Measurements from ENCODE around the gene SLC47A2.

The SLC47A2 gene

DNA sequence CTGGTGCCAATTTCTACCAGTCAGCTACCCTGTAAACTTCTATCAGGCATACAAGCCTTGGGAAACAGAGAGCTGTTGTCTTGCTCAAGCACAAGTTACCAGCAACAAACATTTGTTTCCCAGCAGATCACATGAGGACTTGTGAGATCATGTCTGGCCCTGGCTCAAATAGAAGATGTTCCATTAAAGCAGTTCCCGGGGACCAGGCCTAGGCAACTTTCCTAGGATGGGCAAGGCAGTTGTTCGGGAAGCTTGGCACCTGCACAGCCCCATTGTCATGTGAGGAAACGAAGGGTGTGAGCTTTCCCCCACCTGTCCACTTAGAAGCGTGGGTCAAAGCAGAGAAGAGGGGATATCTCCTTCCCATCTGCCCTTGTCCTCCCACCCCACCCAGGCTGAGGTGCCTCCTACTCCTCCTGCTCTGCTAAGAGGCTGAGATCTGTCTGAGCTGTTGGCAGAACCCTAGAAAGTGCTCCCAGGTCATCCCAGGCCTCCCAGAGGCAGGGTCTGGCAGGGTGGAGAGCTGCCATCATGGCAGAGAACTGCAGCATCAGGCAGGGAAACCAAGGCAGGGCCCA, 11.2 kb upstream of the SLC47A2 start:
- no peak for DNase-seq

DNA sequence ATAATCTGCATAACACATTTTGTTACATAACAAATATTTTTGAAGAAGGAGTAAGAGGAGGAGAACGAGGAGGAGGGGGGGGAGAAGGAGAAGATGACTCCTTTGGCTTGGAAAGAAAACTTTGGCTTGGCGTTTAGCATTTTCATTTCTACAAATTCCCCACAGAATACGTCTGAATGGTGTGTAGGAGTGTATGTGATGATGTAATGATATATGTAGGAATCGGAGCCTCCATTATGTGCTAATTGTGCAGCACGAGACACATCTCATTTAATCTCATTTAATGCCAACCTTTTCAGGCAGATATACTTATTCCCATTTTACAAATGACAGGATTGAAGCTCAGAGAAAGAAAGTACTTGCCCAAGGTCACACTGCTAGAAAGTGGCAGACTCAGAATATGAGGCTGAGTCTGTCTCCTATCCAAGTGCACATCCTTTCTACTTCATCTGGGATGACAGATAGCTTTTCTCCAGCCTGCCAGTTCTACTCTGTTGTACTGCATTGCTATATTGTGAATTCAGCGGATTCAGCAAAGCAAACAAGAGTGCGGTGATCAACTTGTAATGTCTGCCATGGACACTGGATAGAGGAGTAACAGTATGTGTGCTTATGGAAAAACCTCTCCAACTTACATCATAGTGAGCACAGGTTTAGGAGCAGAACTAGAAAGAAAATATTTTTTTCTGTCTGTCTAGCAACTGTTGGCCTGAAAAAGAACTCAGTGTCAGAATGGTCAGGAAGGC, 10.4 kb upstream of the SLC47A2 start:
- no peak for DNase-seq

DNA sequence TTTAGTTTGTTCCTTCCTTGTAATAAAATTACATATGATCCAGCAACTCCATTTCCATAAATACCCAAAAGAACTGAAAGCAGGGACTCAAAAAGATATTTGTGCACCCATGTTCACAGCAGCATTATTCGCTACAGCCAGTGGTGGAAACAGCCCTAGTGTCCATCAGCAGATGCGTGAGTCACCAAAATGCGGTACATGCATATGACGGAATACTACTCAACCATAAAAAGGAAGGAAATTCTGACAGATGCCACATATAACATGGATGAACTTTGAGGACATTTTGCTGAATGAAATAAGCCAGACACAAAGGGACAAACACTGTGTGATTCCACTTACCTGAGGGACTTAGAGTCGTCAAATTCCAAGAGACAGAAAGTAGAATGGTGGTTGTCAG, 9.1 kb upstream of the SLC47A2 start:
- no peak for DNase-seq

DNA sequence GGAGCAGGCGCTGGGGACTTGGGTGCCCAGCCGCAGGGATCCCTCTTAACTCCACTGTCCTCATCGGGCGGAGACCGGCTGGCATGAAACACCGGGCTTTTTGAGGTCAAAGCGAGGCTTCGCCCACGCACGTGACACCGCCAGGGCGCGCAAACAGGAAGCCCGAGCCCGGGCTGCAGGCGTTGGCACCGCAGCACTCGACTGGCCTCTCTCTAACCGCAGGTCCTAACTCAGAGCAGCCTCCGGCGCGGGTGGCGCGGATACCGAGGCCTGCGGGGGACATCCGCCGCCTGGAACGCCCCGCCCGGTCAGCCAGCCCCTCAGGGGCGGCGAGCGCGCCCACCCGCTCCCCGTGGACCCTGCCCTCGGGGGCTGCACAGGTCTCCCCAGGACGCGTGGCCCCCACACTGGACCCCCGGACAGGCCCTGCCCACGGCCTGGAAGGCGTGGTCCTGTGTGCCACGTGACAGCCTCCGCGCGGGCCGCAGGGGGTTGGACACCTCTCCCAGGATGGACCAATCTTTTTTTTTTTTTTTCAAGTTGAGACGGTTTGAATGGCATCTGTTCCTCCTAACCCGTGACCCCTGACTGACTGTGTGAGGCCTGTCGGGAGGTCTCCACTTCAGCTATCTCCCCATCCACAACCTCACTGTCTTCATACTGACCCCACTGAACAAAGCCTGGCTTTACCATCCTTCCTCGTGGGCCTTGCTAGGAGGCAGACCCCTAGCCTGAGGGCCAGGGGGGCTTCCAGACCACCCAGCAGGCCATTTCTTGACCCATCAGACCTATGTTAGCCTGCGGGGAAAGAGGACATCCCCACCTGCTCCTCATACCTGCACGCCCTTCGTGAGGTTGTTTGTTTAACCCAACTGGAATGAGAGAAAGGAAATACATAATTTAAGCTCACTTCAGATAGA, 8.4 kb upstream of the SLC47A2 start:
- no peak for DNase-seq

DNA sequence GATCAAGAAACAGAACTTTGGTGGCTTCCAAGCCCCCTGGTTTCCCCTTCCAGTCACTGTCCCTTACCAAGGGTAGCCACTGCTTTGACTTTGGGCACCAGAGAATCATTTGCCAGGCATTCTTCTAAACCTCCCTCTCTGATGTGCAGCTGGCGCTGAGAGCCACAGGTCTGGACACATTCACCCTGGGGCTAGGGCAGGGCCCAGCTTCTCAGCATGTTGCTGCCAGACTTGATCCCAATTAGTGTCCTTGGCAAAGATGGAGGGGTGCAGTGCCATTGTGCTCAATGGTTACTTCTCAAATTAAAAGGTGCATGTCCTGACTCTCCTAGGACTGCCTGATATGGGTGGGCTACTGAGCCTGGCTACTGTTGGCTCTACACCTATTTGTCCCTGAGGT, 7.6 kb upstream of the SLC47A2 start:
- DNase-seq: no peak

DNA sequence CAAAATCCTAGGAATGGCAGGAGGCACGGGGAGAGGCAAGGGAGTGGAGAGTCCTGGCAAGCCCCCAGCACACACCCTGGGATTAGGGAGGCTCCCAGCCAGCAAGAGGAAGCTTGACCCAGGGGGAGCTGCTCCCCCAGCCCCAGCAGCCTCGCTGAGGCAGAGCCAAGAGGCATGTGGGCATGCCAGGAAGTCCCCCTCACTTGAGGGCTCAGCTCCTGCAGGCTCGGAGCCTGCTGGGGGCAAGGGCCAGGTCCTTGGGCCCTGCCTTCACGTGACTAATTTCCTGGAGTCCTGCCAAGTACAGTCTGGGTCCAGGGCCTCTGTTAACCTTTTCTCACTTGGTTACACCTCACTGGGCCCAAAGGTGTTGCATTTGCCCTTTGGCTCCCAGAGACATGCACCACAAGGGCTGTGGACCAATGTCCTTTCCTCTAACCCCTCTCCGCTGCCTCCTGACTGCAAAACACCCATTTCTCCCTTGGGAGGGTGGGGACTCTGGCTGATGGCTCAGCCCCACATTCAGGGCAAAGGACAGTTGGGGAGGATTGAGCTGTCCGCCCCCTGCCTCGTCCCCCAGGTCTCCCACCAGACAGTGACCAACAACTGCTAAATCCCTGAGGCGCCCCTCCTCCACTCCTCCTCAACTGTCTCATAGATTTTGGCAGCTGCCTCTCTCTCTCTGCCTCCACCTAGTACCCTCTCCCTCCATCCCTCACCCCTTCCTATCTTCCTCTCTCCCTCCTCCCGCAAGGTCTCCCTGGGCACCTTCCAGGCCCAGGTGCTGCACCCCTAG, 4.4 kb upstream of the SLC47A2 start:
- DNase-seq: no peak

DNA sequence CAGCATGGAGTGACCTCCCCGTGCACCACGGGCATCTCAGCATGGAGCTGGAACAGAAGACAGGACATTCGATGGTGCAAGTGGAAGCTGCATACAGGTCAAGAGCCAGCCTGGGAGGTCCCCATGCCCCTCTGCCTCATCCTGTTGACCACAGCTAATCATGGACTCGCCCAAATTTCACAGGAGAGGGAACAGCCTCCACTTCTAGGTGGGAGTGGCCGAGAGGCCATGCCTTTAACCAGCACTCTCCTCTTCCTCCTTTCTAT, 3.8 kb upstream of the SLC47A2 start:
- DNase-seq: no peak

DNA sequence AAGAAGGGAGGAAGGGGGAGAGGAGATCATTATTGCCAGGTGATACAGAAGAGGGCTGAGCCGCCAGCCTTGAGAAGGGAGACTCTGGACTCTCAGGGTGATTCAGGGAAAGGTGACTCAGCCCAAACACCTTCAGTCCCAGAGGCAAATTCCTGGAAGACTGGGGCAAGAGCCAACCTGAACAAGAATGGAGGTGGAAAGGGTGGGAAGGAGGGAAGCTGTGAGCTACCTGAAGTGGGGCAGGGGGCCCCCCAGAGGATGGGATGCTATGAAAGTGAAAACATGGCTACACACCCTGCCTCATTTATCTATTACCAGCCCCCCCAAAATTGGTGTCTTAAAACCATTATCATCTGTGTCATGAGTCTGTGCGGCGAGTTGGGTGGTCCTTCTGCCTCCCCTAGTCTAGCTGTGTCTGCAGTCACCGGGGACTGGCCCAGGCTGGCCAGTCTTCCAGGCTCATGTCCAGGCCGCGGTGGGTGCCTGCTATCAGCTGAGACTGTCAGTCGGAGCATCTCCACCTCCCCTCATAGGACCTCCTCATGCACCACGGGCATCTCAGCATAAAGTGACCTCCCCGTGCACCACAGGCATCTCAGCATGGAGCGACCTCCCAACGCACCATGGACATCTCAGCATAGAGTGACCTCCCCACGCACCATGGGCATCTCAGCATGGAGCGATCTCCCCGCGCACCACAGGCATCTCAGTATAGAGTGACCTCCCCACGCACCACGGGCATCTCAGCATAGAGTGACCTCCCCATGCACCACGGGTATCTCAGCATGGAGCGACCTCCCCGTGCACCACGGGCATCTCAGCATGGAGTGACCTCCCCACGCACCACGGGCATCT, 3.2 kb upstream of the SLC47A2 start:
- DNase-seq: no peak

DNA sequence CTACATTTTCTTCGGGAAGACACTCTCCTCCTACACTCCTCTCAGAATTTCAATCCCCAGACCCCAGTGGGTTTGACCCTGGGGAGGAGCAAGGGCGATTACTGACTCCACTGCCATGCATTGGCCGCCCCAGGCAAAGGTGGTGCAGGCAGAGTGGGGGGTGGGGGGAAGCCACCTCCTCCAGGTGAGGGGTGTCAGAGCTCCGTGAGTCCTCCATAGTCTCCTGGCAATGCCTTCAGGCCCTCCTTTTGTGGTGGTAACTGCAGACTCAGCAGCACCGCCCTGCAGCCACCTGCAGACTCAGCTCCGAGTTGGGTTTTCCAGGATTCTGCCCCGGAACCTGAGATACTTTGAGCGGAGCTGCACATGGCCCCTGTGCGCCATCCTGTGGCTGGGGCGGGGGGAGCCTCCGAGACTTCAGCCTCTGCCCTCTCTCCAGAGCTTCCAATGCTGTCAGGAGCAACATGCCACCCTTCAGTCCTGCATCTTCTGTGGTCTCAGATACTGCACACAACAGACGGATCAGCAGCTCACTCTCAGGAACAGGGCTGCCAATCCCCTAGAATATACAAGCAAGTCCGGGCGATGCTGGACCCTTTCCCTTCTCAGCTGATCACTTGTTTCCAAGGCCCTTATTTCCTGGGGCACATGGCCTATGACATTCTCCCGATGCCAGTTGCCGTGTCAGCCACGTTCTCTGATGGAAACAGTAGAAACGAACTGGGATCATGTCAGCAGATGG, 2.4 kb upstream of the SLC47A2 start:
- DNase-seq: no peak

DNA sequence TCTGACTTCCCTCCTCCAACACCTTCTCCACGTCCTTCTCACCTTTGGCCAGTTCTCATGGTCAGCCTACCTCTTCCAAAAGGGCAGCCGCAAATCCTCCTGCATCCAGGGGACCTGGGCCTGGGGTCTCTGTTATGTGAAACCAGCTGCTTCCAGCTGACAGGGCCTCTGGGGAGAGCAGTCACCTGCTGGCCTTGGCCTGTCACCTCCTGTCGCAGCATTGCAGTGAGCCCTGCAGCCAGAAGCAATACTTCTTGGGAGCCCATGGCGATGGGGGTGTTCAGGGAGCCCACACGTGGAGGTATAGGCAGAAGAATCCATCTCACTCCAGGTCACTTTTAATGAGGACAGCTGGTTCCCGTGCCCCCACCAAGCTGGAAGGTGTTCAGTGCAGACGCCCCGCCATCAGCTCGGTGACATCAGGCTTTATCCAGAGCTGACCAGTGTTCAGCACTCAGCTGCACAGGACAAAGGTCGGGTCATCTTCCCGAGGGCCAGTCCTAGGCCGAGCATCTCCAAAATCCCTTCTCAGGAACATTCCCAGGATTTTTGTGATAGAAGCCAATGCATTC, 1.7 kb upstream of the SLC47A2 start:
- no peak for DNase-seq

DNA sequence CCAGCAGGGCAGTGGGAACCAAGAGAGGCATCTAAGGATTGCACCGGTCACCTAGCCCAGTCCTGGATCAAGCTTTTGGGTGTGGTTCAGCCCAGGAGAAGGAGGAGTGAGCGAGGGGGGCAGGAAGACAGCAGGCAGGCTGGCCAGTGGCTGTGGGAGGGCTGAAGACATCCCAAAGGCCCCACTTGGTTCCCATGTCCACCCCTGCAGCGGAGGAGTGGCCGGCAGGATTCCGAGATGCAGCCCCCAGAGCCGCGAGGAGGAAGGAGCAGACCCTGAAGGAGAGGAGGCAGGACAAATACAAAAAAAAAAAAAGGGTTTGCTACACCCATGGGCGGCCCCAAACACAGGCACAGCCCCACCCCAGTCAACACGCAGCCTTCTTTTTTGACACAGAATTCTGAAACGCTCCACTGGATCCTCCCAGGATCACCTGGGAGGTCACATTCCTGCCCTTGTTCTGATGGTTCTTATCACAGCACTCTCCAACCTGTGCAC, 1.1 kb upstream of the SLC47A2 start:
- no peak for DNase-seq

DNA sequence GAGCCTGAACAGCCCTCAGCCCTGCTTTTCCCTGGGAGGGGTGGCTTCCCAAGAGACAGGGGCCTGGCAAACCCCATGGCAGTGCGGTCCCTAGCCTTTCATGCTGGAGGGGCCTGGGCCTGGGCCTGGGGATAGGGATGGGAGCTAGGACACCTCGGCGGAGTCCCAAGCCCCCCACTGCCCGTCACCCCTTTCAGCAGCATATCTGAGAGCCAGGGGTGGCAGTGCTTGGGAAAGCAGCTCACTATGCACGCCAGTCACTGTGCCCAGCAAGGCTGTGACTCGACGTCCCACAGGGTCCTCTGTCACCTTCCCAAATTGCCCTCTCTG, 612 bp upstream of the SLC47A2 start:
- DNase-seq: no peak

DNA sequence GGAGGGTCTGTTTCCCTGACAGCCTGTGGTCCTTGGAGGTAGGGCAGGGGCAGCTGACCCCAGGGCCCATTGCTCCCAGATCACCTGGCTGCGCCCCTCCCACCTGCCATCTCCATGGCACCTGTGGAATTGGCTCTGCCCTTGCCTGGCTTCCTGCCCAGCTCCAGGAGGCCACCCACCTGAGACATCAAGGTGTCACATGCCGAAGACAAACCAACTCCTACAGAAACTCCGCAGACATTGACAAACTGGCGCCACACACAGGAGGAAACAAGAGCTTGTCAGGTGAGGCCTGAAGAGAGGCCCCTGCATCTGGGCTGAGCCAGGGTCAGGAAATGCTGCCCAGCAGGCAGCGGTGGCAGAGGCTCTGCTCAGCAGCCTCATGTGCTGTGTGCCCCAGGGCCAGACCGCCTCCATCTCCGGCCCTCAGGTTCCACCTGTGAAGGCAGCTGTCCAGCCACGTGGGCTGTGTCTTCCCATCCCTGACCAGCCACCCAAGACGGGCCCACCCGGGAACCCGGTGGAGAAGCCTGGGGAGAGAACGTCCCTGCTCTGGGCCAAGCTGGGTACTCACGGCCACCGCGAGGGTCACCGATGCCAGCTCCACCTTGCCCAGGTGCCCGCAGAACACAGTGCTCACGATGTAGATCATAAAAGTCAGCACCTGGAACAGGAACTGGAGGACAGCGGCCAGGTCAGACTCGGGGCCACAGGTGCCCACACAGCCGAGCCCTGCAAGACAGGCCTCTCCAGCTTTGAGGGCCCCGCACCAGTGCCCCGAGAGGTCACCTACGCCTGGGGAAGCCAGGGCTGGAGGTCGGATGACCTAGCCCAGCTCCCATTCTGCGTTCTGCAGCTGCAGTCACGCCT, 1.6 kb downstream of the SLC47A2 start:
- no peak for DNase-seq

DNA sequence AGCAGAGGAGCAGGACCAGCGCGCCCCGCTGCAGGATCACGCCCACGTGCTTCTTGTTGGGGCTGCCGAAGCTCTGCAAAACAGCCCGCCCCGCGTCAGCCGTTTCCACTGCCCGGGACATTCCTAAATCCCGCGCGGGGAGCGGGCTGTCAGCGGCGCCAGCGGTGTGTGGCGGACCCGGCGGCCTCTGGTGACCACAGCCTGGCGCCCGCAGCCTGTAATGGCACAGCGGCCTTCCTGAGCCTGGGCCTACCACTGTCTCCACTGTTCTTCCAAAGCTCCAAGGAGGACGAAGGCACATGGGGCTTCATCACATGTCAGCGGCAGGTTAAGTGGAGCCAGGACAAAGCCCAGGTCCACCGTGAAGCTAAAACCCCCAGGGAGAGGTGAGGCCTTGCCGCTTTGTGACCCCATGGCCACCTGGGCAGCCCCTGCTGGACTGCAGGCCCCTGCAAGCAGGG, 2.5 kb downstream of the SLC47A2 start:
- no peak for DNase-seq

DNA sequence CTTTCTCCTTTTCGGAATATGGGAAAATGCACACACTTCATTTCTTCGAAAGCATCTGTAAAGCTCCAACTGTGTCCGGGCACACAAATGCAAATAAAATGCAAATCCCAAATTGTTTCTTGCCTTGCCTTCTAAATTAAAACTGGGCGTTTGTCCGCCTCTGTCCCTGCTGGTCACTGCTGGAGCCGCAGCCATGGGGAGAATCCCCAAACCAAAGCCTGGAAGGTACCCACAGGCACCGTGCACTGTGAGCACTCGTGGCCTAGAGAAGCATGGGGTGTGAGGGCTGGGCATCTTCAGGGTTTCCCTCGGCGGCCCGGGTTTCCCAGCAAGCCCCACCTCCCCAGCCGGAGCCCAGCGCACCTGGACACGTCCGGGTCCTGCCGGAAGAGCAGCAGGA, 2.9 kb downstream of the SLC47A2 start:
- DNase-seq: no peak

DNA sequence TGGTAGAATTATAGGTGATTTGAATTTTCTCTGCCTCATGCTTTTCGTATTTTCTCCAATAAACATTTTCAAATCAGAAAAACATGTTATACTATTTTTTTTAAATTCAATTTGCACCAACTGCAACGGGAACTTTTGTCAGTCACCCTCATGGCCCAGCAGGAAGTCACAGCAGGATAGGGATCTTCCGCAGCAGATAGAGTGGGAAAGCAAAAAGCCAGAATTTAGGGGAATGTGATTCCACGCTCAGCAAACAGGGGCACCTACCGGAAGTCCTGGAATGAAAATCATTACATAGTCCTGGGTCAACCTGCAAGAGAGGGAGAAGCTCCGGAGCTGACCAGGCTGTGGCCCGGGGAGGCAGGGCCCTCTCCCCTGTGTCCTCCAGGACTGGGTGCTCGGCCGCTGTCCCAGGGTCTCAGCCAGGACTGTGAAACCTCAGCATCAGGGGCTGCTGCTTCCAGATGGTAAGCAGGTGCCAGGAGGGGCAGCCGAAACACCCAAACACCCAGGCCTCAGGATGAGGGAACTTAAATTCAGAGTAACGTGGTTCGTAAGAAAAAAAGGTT, 3.9 kb downstream of the SLC47A2 start:
- DNase-seq: no peak

DNA sequence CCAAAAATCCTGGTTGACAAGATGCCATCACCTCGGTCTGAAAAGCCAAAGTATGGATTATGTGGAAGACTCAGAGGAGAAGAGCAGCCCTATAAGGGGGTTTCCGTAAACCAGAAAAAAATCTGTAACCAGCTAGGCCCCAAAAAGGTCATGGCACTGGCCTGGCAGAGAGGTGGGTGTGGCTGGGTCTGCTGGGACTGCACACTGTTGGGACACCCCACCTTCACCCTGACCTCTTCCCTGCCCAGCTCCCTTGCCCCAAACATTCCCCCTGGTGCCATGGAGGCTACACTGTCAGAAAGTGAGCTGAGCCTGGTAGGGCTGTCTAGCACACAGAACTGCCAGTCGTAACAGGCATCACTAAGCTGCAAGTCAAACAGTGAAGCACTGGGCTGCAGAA, 6.5 kb downstream of the SLC47A2 start:
- DNase-seq: no peak

DNA sequence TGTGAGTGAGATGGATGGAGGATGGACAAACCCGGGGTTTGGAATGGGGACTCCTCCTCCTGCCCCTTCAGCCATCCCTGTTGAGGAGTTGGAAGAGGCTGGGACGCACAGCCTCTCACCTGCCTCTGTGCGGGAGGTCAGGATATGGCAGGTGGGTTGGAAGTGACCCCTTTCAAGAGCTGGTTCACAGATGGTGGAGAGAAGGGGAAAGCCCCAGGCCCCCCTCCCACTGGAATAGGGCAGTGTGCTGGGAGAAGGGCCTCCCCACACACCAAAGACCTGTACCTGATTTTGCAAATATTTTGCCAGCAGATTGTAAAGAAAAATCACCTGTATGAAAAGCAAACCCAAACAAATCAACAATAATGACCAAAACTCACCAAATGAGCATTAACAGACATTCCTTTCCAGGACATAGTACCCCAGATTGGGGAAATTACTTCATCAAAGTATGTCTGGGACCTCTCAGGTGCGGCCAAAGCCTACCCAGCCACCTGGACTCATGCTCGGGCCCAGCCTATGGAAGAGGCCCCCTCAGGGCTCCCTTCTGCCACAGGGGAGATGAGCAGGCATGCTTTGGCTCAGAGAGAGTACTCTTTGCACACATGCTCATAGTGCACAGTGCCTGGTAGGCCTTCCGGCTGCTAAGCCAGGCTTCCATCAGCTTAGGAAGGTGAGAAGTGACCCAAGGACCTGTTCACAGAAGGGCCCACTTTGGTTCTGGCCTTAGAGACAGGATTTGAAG, 7.8 kb downstream of the SLC47A2 start:
- DNase-seq: no peak

DNA sequence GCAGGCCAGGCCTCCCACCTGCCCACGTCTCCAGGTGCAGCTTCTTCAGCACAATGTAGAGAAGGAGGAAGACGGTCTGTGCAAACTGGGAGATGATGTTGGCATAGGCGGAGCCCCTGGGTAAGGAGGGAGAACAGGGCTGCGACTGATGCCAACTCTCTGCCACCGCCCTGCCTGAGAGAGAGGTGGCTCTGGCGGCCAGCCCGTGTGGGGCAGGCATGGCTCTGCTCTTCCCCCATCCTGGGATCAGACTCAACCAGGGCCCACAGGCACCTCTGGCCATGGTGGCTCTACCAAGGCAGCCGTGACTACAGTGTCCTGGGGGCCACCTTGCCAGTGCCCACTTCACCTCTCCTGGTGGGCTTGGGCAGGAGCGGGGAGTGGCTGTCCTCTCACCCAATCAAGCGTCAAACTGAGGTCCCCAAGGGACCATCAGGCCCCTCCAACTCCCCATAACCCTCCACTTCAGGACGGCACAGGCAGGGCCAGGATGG, 8.6 kb downstream of the SLC47A2 start:
- no peak for DNase-seq

All from activated gamma-delta T cell (primary cell).